GM13977 (cell line): ENCODE measurements around the gene WWOX.

Experiments used
- DNase-seq: peaks from one replicate; pipeline ENCODE4 v3.0.0; 2012; ENCODE audit warnings: low spot score
- CTCF ChIP-seq: IDR thresholded peaks from 2 replicates; pipeline ENCODE4 v1.5.1; 2012; ENCODE audit warnings: mild to moderate bottlenecking, control low read depth; ENCODE audit not compliant: insufficient read depth; ENCODE audit errors: extremely low read depth, missing control alignments
- in situ Hi-C: fragments of 300-500 bp; cut with MboI; formaldehyde crosslinking; loops from one replicate; pipeline ENCODE4 v1.12.0; 2022; ENCODE audit warnings: low sequenced_read_pairs, low pct_unique_long_range_greater_than_20kb, mixed read lengths, inconsistent platforms; ENCODE audit not compliant: unreplicated experiment

WWOX gene

GRCh38 chr16:78396673-78397072 lies 297.2 kb downstream of the WWOX start:
- no peak for TF ChIP-seq CTCF
- no peak for DNase-seq
- in situ Hi-C loops = no loop called here

- in situ Hi-C loops = no loop called here
- no peak for TF ChIP-seq CTCF
- no peak for DNase-seq
These were observed 299.9 kb downstream of the WWOX start for GRCh38 chr16:78399384-78399783.

- in situ Hi-C loops = no loop called here
- no peak for TF ChIP-seq CTCF
- no peak for DNase-seq
These were observed 303.4 kb downstream of the WWOX start for GRCh38 chr16:78402833-78403232.

- DNase-seq = no peak
- in situ Hi-C loops = no loop called here
- no peak for TF ChIP-seq CTCF
These were observed 305.6 kb downstream of the WWOX start for GRCh38 chr16:78405040-78405439.

- no peak for DNase-seq
- in situ Hi-C loops = no loop called here
- no peak for TF ChIP-seq CTCF
These were observed 306.4 kb downstream of the WWOX start for GRCh38 chr16:78405833-78406232.

- TF ChIP-seq CTCF = no peak
- in situ Hi-C loops = no loop called here
- no peak for DNase-seq
These were observed 307.7 kb downstream of the WWOX start for GRCh38 chr16:78407191-78407590.

- no peak for TF ChIP-seq CTCF
- DNase-seq = no peak
These were observed 314.2 kb downstream of the WWOX start for GRCh38 chr16:78413651-78414050.

More at GRCh38 chr16:78413651-78414050, 314.2 kb downstream of the WWOX start:
- in situ Hi-C loops = no loop called here
